HepG2 (cell line): ENCODE results near the gene AS3MT. TPM values are rescaled to one million over a fixed set of nuclear protein-coding genes. Genes with fewer than 3 reads are reported as not detected.
A peak's percentile ranks its signal among the peaks of the same experiment; 100 is the strongest.

Experiments used
- ARHGAP35 ChIP-seq: sonication (generic); formaldehyde crosslinking; IDR thresholded peaks from 2 replicates; pipeline ENCODE4 v1.9.0; 2022; ENCODE audit warnings: mild to moderate bottlenecking, inconsistent platforms, moderate library complexity, missing genetic modification reagents, borderline replicate concordance
- BRD4 ChIP-seq: sonication (generic); formaldehyde crosslinking; IDR thresholded peaks from 2 replicates; pipeline ENCODE4 v1.4.0; 2020; ENCODE audit warnings: missing genetic modification reagents
- GATAD2A ChIP-seq: IDR thresholded peaks from 2 replicates; pipeline ENCODE4 v1.6.1; 2016
- GLI4 ChIP-seq: sonication (generic); formaldehyde crosslinking; IDR thresholded peaks from 2 replicates; pipeline ENCODE4 v1.5.1; 2020; ENCODE audit warnings: missing genetic modification reagents, mild to moderate bottlenecking, moderate library complexity, borderline replicate concordance
- HNRNPK ChIP-seq: fragments of 200-400 bp; formaldehyde crosslinking; IDR thresholded peaks from 2 replicates; pipeline ENCODE4 v1.6.1; 2018; ENCODE audit warnings: low read length, low read depth, moderate library complexity, mild to moderate bottlenecking; ENCODE audit not compliant: poor library complexity, severe bottlenecking
- KAT2B ChIP-seq: fragments of 150-350 bp; IDR thresholded peaks from 2 replicates; pipeline ENCODE4 v1.6.1; 2014; ENCODE audit warnings: low read depth, low read length, borderline replicate concordance
- NCOA5 ChIP-seq: sonication (generic); formaldehyde crosslinking; IDR thresholded peaks from 2 replicates; pipeline ENCODE4 v1.4.0; 2020; ENCODE audit warnings: missing genetic modification reagents
- NFATC3 ChIP-seq: sonication (generic); formaldehyde crosslinking; IDR thresholded peaks from 2 replicates; pipeline ENCODE4 v1.5.1; 2020; ENCODE audit warnings: mild to moderate bottlenecking, missing genetic modification reagents
- PHF8 ChIP-seq: sonication (generic); formaldehyde crosslinking; IDR thresholded peaks from 2 replicates; pipeline ENCODE4 v1.5.0; 2020; ENCODE audit warnings: missing genetic modification reagents
- PRDM15 ChIP-seq: sonication (generic); formaldehyde crosslinking; IDR thresholded peaks from 2 replicates; pipeline ENCODE4 v1.4.0; 2020; ENCODE audit warnings: missing genetic modification reagents
- RBM22 ChIP-seq: fragments of 200-400 bp; formaldehyde crosslinking; optimal IDR thresholded peaks from 2 replicates; pipeline ENCODE3; 2017; ENCODE audit warnings: mild to moderate bottlenecking, low read length, moderate library complexity
- SMARCE1 ChIP-seq: fragments of 450-650 bp; IDR thresholded peaks from 2 replicates; pipeline ENCODE4 v1.6.1; 2017; ENCODE audit warnings: borderline replicate concordance
- SRY ChIP-seq: sonication (generic); formaldehyde crosslinking; IDR thresholded peaks from 2 replicates; pipeline ENCODE4 v1.8.0; 2022; ENCODE audit warnings: mild to moderate bottlenecking, missing genetic modification reagents
- THAP8 ChIP-seq: sonication (generic); formaldehyde crosslinking; IDR thresholded peaks from 2 replicates; pipeline ENCODE4 v1.5.1; 2020; ENCODE audit warnings: missing genetic modification reagents, mild to moderate bottlenecking, borderline replicate concordance
- TOE1 ChIP-seq: sonication (generic); formaldehyde crosslinking; IDR thresholded peaks from 2 replicates; pipeline ENCODE4 v1.4.0; 2020; ENCODE audit warnings: mild to moderate bottlenecking, missing genetic modification reagents
- ZBTB38 ChIP-seq: sonication (generic); formaldehyde crosslinking; IDR thresholded peaks from 2 replicates; pipeline ENCODE4 v1.5.1; 2020; ENCODE audit warnings: mild to moderate bottlenecking, missing genetic modification reagents
- ZFAT ChIP-seq: sonication (generic); formaldehyde crosslinking; conservative IDR thresholded peaks from 2 replicates; pipeline ENCODE4 v1.8.1; 2023; ENCODE audit warnings: missing genetic modification reagents, inconsistent platforms
- ZFP91 ChIP-seq: sonication (generic); formaldehyde crosslinking; IDR thresholded peaks from 2 replicates; pipeline ENCODE4 v1.9.0; 2022; ENCODE audit warnings: missing genetic modification reagents, mild to moderate bottlenecking, borderline replicate concordance
- ZNF746 ChIP-seq: sonication (generic); formaldehyde crosslinking; IDR thresholded peaks from 2 replicates; pipeline ENCODE4 v1.8.0; 2022; ENCODE audit warnings: mild to moderate bottlenecking, missing genetic modification reagents
- ZNF768 ChIP-seq: sonication (generic); formaldehyde crosslinking; IDR thresholded peaks from 2 replicates; pipeline ENCODE4 v1.4.0; 2020; ENCODE audit warnings: missing genetic modification reagents
- polyA plus RNA-seq, 8 experiments: library from polyadenylated mRNA; depleted of rRNA in 3 of 8; stranded (reverse) in 7 of 8; unstranded in 1 of 8; fragments of >200 nt; fragmentation: Illumina TruSeq in 4 of 8; extraction: Trizol in 4 of 8; gene quantifications; 2 replicates each; pipeline versions ENCODE4 v1.2.1 to v1.2.3, GENCODE V29; 2011 to 2016; ENCODE audit warnings: low read depth in 4 of 8, missing spikeins in 1 of 8, mixed read lengths in 1 of 8; ENCODE audit not compliant: insufficient read depth in 1 of 8
- total RNA-seq, 5 experiments: library from RNA; depleted of rRNA; stranded (reverse); fragments of >200 nt; fragmentation: Illumina TruSeq; extraction: Trizol; gene quantifications; 2 replicates each; pipeline ENCODE4 v1.2.3, GENCODE V29; 2016; ENCODE audit warnings: low read depth in 1 of 5
- TF ChIP-seq, protein P1 (sequence below): IDR thresholded peaks from 2 replicates; pipeline ENCODE4 v1.6.1; 2016
- TF ChIP-seq, protein P2 (sequence below): sonication (generic); formaldehyde crosslinking; IDR thresholded peaks from 2 replicates; pipeline ENCODE4 v1.4.0; 2020; ENCODE audit warnings: missing genetic modification reagents

The AS3MT gene
- total and polyA plus RNA-seq, 2 of the 13 experiments (the other 11 are each of a cell fraction or from before 2014, with no cell fraction given): 8.7 to 17.4 TPM

DNA sequence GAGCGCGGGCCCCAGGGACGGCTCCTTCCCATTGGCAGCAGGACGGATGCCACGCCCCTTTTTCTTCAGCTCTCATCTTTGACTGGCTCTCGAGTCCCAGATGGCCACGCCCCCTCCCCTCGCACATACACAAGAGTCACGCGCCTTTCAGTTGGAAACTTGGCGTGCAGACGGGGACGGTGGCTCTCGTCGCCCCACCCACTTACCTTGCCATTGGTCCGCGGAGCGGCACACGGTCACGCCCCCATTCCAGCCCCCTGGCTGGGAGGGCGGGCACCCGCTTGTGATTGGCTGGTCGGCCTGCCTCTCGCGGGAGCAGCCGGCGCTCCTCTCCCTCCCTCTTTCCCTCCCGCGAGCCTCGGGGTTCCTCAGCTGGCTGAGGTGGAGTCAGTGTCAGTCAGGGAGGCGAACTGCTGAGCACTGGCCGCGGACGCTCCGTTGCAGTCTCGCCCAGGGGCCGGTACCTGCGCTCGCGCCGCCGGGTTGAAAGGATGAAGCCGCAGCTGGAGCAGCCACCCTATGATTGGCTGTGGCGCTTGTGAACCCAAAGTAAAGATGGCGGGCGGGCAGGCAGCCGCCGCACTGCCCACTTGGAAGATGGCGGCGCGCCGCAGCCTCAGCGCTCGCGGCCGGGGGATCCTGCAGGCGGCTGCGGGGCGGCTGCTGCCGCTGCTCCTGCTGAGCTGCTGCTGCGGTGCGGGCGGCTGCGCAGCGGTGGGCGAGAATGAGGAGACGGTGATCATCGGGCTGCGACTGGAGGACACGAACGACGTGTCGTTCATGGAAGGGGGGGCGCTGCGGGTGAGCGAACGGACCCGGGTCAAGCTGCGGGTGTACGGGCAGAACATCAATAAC lies 48.9 kb downstream of the AS3MT start, which contains the start of gene CNNM2 (continued):
- TF ChIP-seq SMARCE1 (no peak), ZNF768 (CRISPR knock-in tag) (peak; percentile 67; the same call in 1 of the 2 replicates), RBM22 (no peak), ZBTB38 (CRISPR knock-in tag) (0 out of 2 replicates have a peak, but pooled peaks have one; percentile 5), THAP8 (no peak), NCOA5 (CRISPR knock-in tag) (no peak), ZFAT (no peak), ARHGAP35 (CRISPR knock-in tag) (peak; percentile 73), PHF8 (CRISPR knock-in tag) (peak; percentile 67; the same call in 1 of the 2 replicates), HNRNPK (peak; percentile 5), NFATC3 (CRISPR knock-in tag) (no peak), TOE1 (CRISPR knock-in tag) (no peak), ZNF746 (CRISPR knock-in tag) (no peak; the same call in 1 of the 2 replicates), SRY (CRISPR knock-in tag) (peak; percentile 49), GATAD2A (CRISPR knock-in tag) (no peak), BRD4 (CRISPR knock-in tag) (no peak; the same call in 1 of the 2 replicates), ZFP91 (CRISPR knock-in tag) (no peak; the same call in 1 of the 2 replicates), GLI4 (CRISPR knock-in tag) (no peak), PRDM15 (CRISPR knock-in tag) (no peak; the same call in 1 of the 2 replicates), KAT2B (no peak)
- TF ChIP-seq, protein P1, sequence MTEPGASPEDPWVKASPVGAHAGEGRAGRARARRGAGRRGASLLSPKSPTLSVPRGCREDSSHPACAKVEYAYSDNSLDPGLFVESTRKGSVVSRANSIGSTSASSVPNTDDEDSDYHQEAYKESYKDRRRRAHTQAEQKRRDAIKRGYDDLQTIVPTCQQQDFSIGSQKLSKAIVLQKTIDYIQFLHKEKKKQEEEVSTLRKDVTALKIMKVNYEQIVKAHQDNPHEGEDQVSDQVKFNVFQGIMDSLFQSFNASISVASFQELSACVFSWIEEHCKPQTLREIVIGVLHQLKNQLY: no peak; the same call in 1 of the 2 replicates
- TF ChIP-seq, protein P2, sequence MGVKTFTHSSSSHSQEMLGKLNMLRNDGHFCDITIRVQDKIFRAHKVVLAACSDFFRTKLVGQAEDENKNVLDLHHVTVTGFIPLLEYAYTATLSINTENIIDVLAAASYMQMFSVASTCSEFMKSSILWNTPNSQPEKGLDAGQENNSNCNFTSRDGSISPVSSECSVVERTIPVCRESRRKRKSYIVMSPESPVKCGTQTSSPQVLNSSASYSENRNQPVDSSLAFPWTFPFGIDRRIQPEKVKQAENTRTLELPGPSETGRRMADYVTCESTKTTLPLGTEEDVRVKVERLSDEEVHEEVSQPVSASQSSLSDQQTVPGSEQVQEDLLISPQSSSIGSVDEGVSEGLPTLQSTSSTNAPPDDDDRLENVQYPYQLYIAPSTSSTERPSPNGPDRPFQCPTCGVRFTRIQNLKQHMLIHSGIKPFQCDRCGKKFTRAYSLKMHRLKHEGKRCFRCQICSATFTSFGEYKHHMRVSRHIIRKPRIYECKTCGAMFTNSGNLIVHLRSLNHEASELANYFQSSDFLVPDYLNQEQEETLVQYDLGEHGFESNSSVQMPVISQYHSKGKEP (CRISPR knock-in tag): no peak
